Activated T-cell treated with anti-CD3 and anti-CD28 coated beads for 48 hours (primary cell): Measurements from ENCODE around the gene TBC1D23.
"Not testable (repeated sequence)": the region's sequence is repeated elsewhere in the genome, so short reads cannot be mapped to it uniquely, and the experiment has no call there.

Experiments
- DNase-seq: peaks from one replicate; pipeline ENCODE4 v3.0.0-alpha.2; 2020; ENCODE audit warnings: low read depth

Gene TBC1D23

DNA sequence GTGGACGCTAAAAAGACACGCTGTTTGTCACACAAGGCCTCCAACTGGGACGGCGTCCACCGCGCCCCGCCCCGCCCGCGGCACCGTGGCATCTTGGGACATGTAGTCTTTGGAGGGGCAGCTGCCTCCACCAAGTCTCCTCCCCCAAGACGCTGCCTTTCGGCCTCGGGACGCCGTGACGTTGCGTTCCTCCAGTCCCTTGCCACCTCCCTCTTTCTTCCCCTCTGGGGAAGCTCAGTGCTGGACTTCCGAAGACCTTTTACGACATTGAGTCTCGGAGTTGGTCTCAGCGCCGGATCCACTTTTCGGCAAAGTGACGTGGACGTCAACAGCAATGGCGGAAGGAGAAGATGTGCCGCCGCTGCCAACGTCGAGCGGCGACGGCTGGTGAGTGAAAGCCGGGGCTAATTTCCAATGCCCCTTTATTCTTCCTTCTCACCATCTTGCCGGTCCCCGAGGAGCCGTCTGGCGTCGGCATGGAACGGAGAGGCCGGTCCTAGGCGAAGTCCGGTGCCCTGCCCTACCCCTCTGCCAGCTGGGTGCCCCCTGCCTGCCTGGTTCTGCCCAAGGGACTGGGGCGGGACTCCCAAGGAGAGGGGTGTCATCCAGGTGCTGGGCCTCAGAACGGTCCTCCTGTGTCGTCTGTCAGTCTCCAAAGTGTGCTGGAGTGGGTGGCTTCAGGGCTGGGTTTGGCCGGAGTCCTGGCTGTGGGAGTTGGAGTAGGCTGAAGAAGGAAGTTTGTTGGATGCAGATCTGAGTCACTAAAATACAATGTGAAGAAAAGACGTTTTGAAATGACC lies at the start of gene TBC1D23:
TSS of gene TBC1D23 (plus strand) at position 308 of the 800 bp plus-strand sequence. CDS start at position 335, 27 bp downstream.
- peak; percentile 95 for DNase-seq

- no peak for DNase-seq
Measured at GRCh38 chr3:100213891-100214573, 46.8 kb upstream of the TBC1D23 start.

- no peak for DNase-seq
Measured at GRCh38 chr3:100214574-100214964, 46.2 kb upstream of the TBC1D23 start.

DNA sequence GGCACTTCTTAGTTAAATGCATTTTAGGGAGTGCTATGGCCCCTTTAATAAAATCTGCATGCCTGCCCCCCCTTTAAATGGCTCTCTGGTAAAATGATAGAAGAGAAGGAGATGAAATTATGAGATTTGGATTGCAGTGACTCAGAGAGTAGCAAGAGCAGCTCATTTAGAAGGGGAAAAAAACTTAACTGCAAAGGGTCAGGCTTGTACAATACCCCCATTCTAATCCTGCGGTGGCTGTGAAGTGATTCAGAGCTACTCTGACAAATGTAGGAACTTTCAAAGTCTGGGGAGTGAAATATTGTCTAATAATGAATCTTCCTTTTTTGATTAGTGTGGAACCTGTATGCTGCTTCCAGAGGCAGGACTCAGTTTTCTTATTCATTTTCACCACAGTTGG lies 44.1 kb upstream of the TBC1D23 start:
- DNase-seq: no peak

GRCh38 chr3:100221159-100221558 lies 39.6 kb upstream of the TBC1D23 start:
- no peak for DNase-seq

DNA sequence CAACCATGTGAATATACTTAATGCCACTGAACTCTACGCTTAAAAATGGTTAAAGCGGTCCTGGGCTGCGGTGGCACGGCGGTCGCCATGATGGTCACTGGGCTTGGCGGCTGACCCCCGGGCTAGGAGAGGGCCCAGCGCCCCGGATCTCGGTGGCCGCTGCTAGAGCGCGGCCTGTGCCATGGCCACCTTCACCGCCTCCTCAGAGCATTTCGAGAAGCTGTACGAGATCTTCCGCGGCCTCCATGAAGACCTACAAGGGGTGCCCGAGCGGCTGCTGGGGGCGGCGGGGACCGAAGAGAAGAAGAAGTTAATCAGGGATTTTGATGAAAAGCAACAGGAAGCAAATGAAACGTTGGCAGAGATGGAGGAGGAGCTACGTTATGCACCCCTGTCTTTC lies 35.6 kb upstream of the TBC1D23 start:
- DNase-seq: no peak

GRCh38 chr3:100225883-100226282 lies 34.9 kb upstream of the TBC1D23 start:
- DNase-seq: no peak

GRCh38 chr3:100226712-100227429 lies 33.9 kb upstream of the TBC1D23 start:
- no peak for DNase-seq

GRCh38 chr3:100227511-100227921 lies 33.3 kb upstream of the TBC1D23 start:
- DNase-seq: no peak

DNA sequence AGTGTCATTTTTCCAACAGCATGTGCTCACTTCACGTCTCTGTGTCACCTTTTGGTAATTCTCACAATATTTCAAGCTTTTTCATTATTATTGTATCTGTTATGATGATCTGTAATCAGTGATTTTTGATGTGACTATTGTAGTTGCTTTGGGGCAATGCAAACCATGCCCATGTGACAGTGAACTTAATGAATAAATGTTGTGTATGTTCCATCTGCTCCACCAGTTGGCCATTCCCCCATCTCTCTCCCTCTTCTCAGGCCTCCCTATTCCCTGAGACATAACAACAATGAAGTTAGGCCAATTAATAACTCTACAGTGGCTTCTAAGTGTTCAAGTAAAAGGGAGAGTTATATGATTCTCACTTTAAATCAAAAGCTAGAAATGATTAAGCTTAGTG lies 32.5 kb upstream of the TBC1D23 start:
- no peak for DNase-seq

- not testable (repeated sequence) for DNase-seq
Measured at GRCh38 chr3:100229188-100229587, 31.6 kb upstream of the TBC1D23 start.

GRCh38 chr3:100230710-100231109 lies 30.1 kb upstream of the TBC1D23 start:
- no peak for DNase-seq

DNA sequence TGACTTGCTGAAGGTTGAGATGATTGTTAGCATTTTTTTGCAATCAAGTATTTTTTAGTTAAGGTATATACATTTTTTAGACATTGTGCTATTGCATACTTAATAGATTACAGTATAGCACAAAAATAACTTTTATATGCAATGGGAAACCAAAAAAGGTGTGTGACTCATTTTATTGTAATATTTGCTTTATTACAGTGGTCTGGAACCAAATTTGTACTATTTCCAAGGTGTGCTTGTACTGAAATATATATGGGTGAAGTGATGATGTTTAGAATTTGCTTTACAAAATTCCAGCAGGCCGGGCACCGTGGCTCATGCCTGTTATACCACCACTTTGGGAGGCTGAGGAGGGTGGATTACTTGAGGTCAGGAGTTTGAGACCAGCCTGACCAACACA lies 29.1 kb upstream of the TBC1D23 start:
- DNase-seq: no peak

DNA sequence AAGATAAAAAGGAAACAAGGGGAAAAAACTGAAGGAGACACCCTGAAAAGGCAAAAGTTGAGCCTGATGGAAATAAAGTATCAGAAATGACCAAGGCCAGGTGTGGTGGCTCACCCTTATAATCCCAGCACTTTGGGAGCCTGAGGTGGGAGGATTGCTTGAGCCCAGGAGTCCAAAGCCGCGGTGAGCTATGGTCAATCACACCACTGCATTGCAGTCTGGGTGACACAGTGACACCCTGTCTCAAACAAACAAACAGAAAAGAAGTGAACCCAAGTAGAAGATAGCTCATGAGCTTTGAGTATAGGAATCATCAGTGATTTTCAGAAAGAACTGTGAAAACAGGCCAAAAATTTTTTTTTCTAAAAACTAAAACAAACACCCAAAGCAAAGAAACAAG lies 26.4 kb upstream of the TBC1D23 start:
- DNase-seq: no peak

DNA sequence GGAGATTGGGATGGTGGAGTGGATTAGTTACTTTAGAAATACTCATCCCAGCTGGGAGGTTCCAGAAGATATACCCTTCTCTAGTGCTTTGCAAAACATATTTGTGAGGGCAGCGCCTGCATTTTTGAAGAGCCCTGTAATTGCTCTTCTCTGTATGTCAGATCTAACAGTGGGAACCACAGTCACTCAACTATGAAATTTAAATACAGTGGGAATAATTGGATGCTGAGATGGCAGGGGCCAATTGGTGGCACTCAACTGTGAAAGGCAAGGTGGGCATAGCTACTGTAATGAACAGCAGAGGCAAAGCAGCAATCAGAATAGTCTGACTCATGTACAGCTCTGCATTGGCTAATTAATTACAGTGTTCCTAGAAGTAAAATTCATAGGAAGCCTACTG lies 22.2 kb upstream of the TBC1D23 start:
- DNase-seq: no peak

- not testable (repeated sequence) for DNase-seq
Measured at GRCh38 chr3:100242471-100242870, 18.3 kb upstream of the TBC1D23 start.

DNA sequence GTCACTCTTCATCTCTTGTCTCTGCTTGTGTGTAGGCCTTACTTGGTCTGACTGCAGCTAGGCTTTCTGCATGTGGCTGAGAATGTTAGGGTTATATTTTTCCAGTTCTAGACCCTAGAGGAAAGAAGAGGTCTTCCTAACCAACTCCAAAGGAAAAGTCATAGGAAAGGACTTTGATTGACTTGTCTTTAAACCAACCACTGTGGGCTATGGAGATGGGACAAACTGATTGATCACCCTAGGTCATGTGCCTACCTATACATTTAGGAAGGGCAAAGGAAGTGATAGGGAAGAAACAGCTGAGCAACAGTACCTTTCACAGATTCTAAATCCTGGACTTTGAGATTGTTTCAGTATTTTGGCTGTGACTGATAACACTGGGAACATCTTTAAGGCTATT lies 16.5 kb upstream of the TBC1D23 start:
- DNase-seq: no peak

GRCh38 chr3:100245136-100245535 lies 15.7 kb upstream of the TBC1D23 start:
- no peak for DNase-seq

GRCh38 chr3:100245927-100246326 lies 14.9 kb upstream of the TBC1D23 start:
- DNase-seq: peak; percentile 13

GRCh38 chr3:100246999-100247398 lies 13.8 kb upstream of the TBC1D23 start:
- DNase-seq: no peak

DNA sequence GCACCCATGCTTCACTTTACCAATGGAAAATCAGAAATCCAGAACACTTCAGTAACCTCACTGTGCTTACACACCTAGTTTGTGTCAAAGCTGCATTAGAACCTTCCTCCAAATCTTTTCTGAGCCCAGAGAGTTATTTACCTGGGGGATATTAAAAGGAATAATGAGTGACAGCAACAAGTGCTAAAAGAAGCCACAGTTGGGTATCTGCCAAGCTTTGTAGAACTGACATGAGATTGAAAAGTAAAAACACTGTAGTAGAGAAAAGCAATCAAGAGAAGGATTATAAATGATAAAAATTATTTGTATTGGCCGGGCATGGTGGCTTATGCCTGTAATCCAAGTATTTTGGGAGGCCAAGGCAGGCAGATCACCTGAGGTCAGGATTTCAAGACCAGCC lies 8.8 kb upstream of the TBC1D23 start:
- DNase-seq: no peak

GRCh38 chr3:100254168-100254777 lies 6.5 kb upstream of the TBC1D23 start:
- DNase-seq: no peak
